Stimulated activated naive CD8-positive, alpha-beta T cell treated with anti-CD3 and anti-CD28 coated beads, Interleukin-15, amount 100 ng/mL, for 72 hours (primary cell): ENCODE results near the gene HEXIM1.

Experiments used
- ATAC-seq: fragments of 150-1000 bp; cut with Tn5 transposase; 2 replicates; pipeline ENCODE4 v1.10.0; 2021; ENCODE audit warnings: mild to moderate bottlenecking, moderate library complexity
- DNase-seq, 2 donors: peaks; one replicate each; pipeline ENCODE4 v3.0.0; 2021 to 2022
- H3K27ac Mint-ChIP-seq, 2 donors: one replicate each; pipeline ENCODE4 v1.8.0; 2022; ENCODE audit warnings: mild to moderate bottlenecking in 2 of 2, mixed read lengths in 2 of 2, moderate library complexity in 2 of 2
- H3K27me3 Mint-ChIP-seq: one replicate; pipeline ENCODE4 v1.8.0; 2022; ENCODE audit warnings: mixed read lengths
- H3K4me1 Mint-ChIP-seq: one replicate; pipeline ENCODE4 v1.8.0; 2022; ENCODE audit warnings: mild to moderate bottlenecking, mixed read lengths
- H3K4me3 Mint-ChIP-seq, 2 donors: one replicate each; pipeline ENCODE4 v1.8.0; 2022; ENCODE audit warnings: mild to moderate bottlenecking in 2 of 2, mixed read lengths in 2 of 2, moderate library complexity in 1 of 2
- H3K9me3 Mint-ChIP-seq, 2 donors: one replicate each; pipeline ENCODE4 v1.8.0; 2022; ENCODE audit warnings: mixed read lengths in 2 of 2

HEXIM1 gene

GRCh38 chr17:45146592-45146889 is 1.7 kb upstream of the HEXIM1 start:
- DNase-seq (no peak), ATAC-seq (no peak)
- Mint-ChIP-seq H3K4me1 (peaks cover 63% of the 10 kb centered on the region), H3K4me3 (peak overlapping the region; percentile 90 to 94), H3K27me3 (no peaks in the 10 kb centered on the region), H3K9me3 (no peaks in the 10 kb centered on the region), H3K27ac (peak overlapping the region; percentile 99 to 100)

- no peaks in the 10 kb centered on the region for H3K9me3 Mint-ChIP-seq
- H3K27ac Mint-ChIP-seq = peak overlapping the region; percentile 99 to 100
- H3K4me1 Mint-ChIP-seq = peaks cover 68% of the 10 kb centered on the region
- H3K27me3 Mint-ChIP-seq = no peaks in the 10 kb centered on the region
- peak; percentile 11 for ATAC-seq
- H3K4me3 Mint-ChIP-seq = peak overlapping the region; percentile 90 to 94
- DNase-seq = no peak
Observed at GRCh38 chr17:45146890-45147580, 1.2 kb upstream of the HEXIM1 start.

- Mint-ChIP-seq H3K9me3 (no peaks in the 10 kb centered on the region), H3K4me1 (peaks cover 68% of the 10 kb centered on the region), H3K27me3 (no peaks in the 10 kb centered on the region), H3K27ac (peak overlapping the region; percentile 99 to 100), H3K4me3 (peak overlapping the region; percentile 90 to 94)
- DNase-seq = peak; percentile 84 to 88
- peak; percentile 54 for ATAC-seq
Observed at GRCh38 chr17:45147581-45148182, 593 bp upstream of the HEXIM1 start.

GRCh38 chr17:45149037-45149668 is 878 bp downstream of the HEXIM1 start:
- H3K27ac Mint-ChIP-seq = peak overlapping the region; percentile 99 to 100
- peak; percentile 39 for ATAC-seq
- H3K4me1 Mint-ChIP-seq = peaks cover 53% of the 10 kb centered on the region
- no peaks in the 10 kb centered on the region for H3K27me3 Mint-ChIP-seq
- peak overlapping the region; percentile 90 to 94 for H3K4me3 Mint-ChIP-seq
- H3K9me3 Mint-ChIP-seq = no peaks in the 10 kb centered on the region
- DNase-seq = peak; percentile 79 to 83

- H3K4me1 Mint-ChIP-seq = peaks cover 49% of the 10 kb centered on the region
- no peaks in the 10 kb centered on the region for H3K27me3 Mint-ChIP-seq
- H3K9me3 Mint-ChIP-seq = no peaks in the 10 kb centered on the region
Observed at GRCh38 chr17:45149669-45150664, 1.7 kb downstream of the HEXIM1 start.

GRCh38 chr17:45150911-45151809 is 2.9 kb downstream of the HEXIM1 start:
- no peaks in the 10 kb centered on the region for H3K27me3 Mint-ChIP-seq
- ATAC-seq (no peak), DNase-seq (no peak)
- H3K4me1 Mint-ChIP-seq = peaks cover 47% of the 10 kb centered on the region
- peak overlapping the region; percentile 53 to 74 for H3K27ac Mint-ChIP-seq
- no peaks in the 10 kb centered on the region for H3K9me3 Mint-ChIP-seq
- H3K4me3 Mint-ChIP-seq = peak overlapping the region; percentile 77 to 90

More at GRCh38 chr17:45149669-45150664, 1.7 kb downstream of the HEXIM1 start:
- Mint-ChIP-seq H3K27ac (peak overlapping the region; percentile 90 to 100), H3K4me3 (peak overlapping the region; percentile 90 to 94)
- DNase-seq = peak; percentile 50 to 58
- no peak for ATAC-seq

GRCh38 chr17:45155029-45155428 is 6.8 kb downstream of the HEXIM1 start:
- DNase-seq (no peak), ATAC-seq (no peak)
- no peaks in the 10 kb centered on the region for H3K27me3 Mint-ChIP-seq
- no peak overlapping the region for H3K27ac Mint-ChIP-seq
- no peaks in the 10 kb centered on the region for H3K9me3 Mint-ChIP-seq
- peaks cover 52% of the 10 kb centered on the region for H3K4me1 Mint-ChIP-seq
- H3K4me3 Mint-ChIP-seq = no peak overlapping the region

GRCh38 chr17:45155483-45155882 is 7.2 kb downstream of the HEXIM1 start:
- Mint-ChIP-seq H3K27ac (no peak overlapping the region), H3K27me3 (no peaks in the 10 kb centered on the region), H3K9me3 (no peaks in the 10 kb centered on the region), H3K4me3 (no peak overlapping the region), H3K4me1 (peaks cover 53% of the 10 kb centered on the region)
- no peak for ATAC-seq
- DNase-seq = no peak

- Mint-ChIP-seq H3K4me3 (no peak overlapping the region), H3K27me3 (no peaks in the 10 kb centered on the region), H3K4me1 (peaks cover 48% of the 10 kb centered on the region), H3K27ac (no peak overlapping the region), H3K9me3 (no peaks in the 10 kb centered on the region)
- no peak for ATAC-seq
- no peak for DNase-seq
Observed at GRCh38 chr17:45156242-45156641, 8.0 kb downstream of the HEXIM1 start.

GRCh38 chr17:45160447-45161287 is 12.4 kb downstream of the HEXIM1 start:
- H3K4me3 Mint-ChIP-seq = peak overlapping the region; percentile 95 to 97
- DNase-seq (peak in 1 of 2 donors; percentile 60), ATAC-seq (peak; percentile 31)
- H3K4me1 Mint-ChIP-seq = peaks cover 56% of the 10 kb centered on the region
- H3K9me3 Mint-ChIP-seq = no peaks in the 10 kb centered on the region
- H3K27me3 Mint-ChIP-seq = no peaks in the 10 kb centered on the region
- peak overlapping the region; percentile 99 for H3K27ac Mint-ChIP-seq

GRCh38 chr17:45161288-45162024 is 13.2 kb downstream of the HEXIM1 start, which contains the start of gene HEXIM2:
TSS of gene HEXIM2 (plus strand) at chr17:45161875. CDS start at chr17:45162794, 919 bp downstream.
- Mint-ChIP-seq H3K27me3 (no peaks in the 10 kb centered on the region), H3K4me3 (peak within 1 kb of the TSS; percentile 95 to 97)

GRCh38 chr17:45162025-45162687 is 13.9 kb downstream of the HEXIM1 start:
- no peak for ATAC-seq
- Mint-ChIP-seq H3K27ac (peak overlapping the region; percentile 72 to 88), H3K9me3 (no peaks in the 10 kb centered on the region)

More at GRCh38 chr17:45161288-45162024, 13.2 kb downstream of the HEXIM1 start, which contains the start of gene HEXIM2:
- Mint-ChIP-seq H3K27ac (peak within 1 kb of the TSS; percentile 99), H3K9me3 (no peaks in the 10 kb centered on the region), H3K4me1 (peaks cover 49% of the 10 kb centered on the region)
- peak; percentile 97 to 99 for DNase-seq
- peak; percentile 96 for ATAC-seq

More at GRCh38 chr17:45162025-45162687, 13.9 kb downstream of the HEXIM1 start:
- DNase-seq = no peak
- H3K4me3 Mint-ChIP-seq = peak overlapping the region; percentile 95 to 97
- peaks cover 48% of the 10 kb centered on the region for H3K4me1 Mint-ChIP-seq
- H3K27me3 Mint-ChIP-seq = no peaks in the 10 kb centered on the region
